ENCODE data around the gene CEACAM8. TPM values are rescaled to one million over a fixed set of nuclear protein-coding genes. Genes with fewer than 3 reads are reported as not detected.

CEACAM8 gene
- total RNA-seq, 1 donor from 2014 or later = not detected

- no peaks in the 10 kb centered on the region for H3K36me3 ChIP-seq (ENCODE audit: insufficient read depth, low read length)
- no peak for FAIRE-seq
- H3K27me3 Mint-ChIP-seq (ENCODE audit: low read depth, unreplicated experiment) = peaks cover 63% of the 10 kb centered on the region
- no peaks in the 10 kb centered on the region for H3K79me2 ChIP-seq (ENCODE audit: insufficient read depth, low read length)
- no peak overlapping the region for H3K9ac ChIP-seq (ENCODE audit: low read length)
- H3K4me1 Mint-ChIP-seq (ENCODE audit: low read depth, unreplicated experiment) = no peaks in the 10 kb centered on the region
- no peak overlapping the region for H2AFZ ChIP-seq (ENCODE audit: low read depth, low read length)
- H3K27me3 ChIP-seq (ENCODE audit: insufficient read depth, low read length) = peaks cover 7% of the 10 kb centered on the region
- H3K27ac ChIP-seq (ENCODE audit: low read depth, low read length) = no peak overlapping the region
- no peaks in the 10 kb centered on the region for H3K36me3 Mint-ChIP-seq (ENCODE audit: low read depth, unreplicated experiment)
- no peaks in the 10 kb centered on the region for H3K9me3 ChIP-seq (ENCODE audit: insufficient read depth, low read depth, low read length)
- H4K20me1 ChIP-seq (ENCODE audit: insufficient read depth, low read length) = no peaks in the 10 kb centered on the region
- peaks cover 2% of the 10 kb centered on the region for H3K9me3 Mint-ChIP-seq (ENCODE audit: unreplicated experiment)
- H3K4me2 ChIP-seq (ENCODE audit: low read length) = no peak overlapping the region
- TF ChIP-seq CTCF (IDR thresholded peaks at IDR 0.05; ENCODE audit: insufficient read depth, low read depth, low read length) = no peak
- no peak for TF ChIP-seq EZH2 (IDR thresholded peaks at IDR 0.05; ENCODE audit: insufficient read depth, low read length)
- H3K4me3 Mint-ChIP-seq (ENCODE audit: unreplicated experiment) = no peak overlapping the region
- H3K4me1 ChIP-seq (ENCODE audit: insufficient read depth, low read length) = no peaks in the 10 kb centered on the region
- no peak overlapping the region for H3K4me3 ChIP-seq (ENCODE audit: insufficient read depth, low read depth, low read length)
- no peak overlapping the region for H3K27ac Mint-ChIP-seq (ENCODE audit: unreplicated experiment)
- DNase-seq (ENCODE audit: low read depth) = no peak
Measured at GRCh38 chr19:42568006-42568405, 26.7 kb downstream of the CEACAM8 start.

GRCh38 chr19:42567567-42567966, 27.2 kb downstream of the CEACAM8 start:
- DNase-seq (ENCODE audit: low read depth) = no peak
- no peak overlapping the region for H3K27ac ChIP-seq (ENCODE audit: low read depth, low read length)
- no peak overlapping the region for H3K4me3 ChIP-seq (ENCODE audit: insufficient read depth, low read depth, low read length)
- H3K4me1 ChIP-seq (ENCODE audit: insufficient read depth, low read length) = no peaks in the 10 kb centered on the region
- H3K79me2 ChIP-seq (ENCODE audit: insufficient read depth, low read length) = no peaks in the 10 kb centered on the region
- Mint-ChIP-seq H3K27ac (ENCODE audit: unreplicated experiment) (no peak overlapping the region), H3K36me3 (ENCODE audit: low read depth, unreplicated experiment) (no peaks in the 10 kb centered on the region), H3K4me1 (ENCODE audit: low read depth, unreplicated experiment) (no peaks in the 10 kb centered on the region), H3K4me3 (ENCODE audit: unreplicated experiment) (no peak overlapping the region), H3K9me3 (ENCODE audit: unreplicated experiment) (peaks cover 2% of the 10 kb centered on the region), H3K27me3 (ENCODE audit: low read depth, unreplicated experiment) (peaks cover 63% of the 10 kb centered on the region)
- FAIRE-seq = no peak
- H3K9me3 ChIP-seq (ENCODE audit: insufficient read depth, low read depth, low read length) = no peaks in the 10 kb centered on the region
- no peaks in the 10 kb centered on the region for H3K36me3 ChIP-seq (ENCODE audit: insufficient read depth, low read length)
- no peak overlapping the region for H2AFZ ChIP-seq (ENCODE audit: low read depth, low read length)
- no peak overlapping the region for H3K9ac ChIP-seq (ENCODE audit: low read length)
- no peaks in the 10 kb centered on the region for H4K20me1 ChIP-seq (ENCODE audit: insufficient read depth, low read length)
- H3K27me3 ChIP-seq (ENCODE audit: insufficient read depth, low read length) = peaks cover 9% of the 10 kb centered on the region
- TF ChIP-seq CTCF (IDR thresholded peaks at IDR 0.05; ENCODE audit: insufficient read depth, low read depth, low read length) = no peak
- no peak for TF ChIP-seq EZH2 (IDR thresholded peaks at IDR 0.05; ENCODE audit: insufficient read depth, low read length)
- no peak overlapping the region for H3K4me2 ChIP-seq (ENCODE audit: low read length)

- H3K4me1 Mint-ChIP-seq (ENCODE audit: low read depth, unreplicated experiment) = no peaks in the 10 kb centered on the region
- no peak overlapping the region for H2AFZ ChIP-seq (ENCODE audit: low read depth, low read length)
- H3K4me3 Mint-ChIP-seq (ENCODE audit: unreplicated experiment) = no peak overlapping the region
- no peaks in the 10 kb centered on the region for H3K79me2 ChIP-seq (ENCODE audit: insufficient read depth, low read length)
- H3K4me3 ChIP-seq (ENCODE audit: insufficient read depth, low read depth, low read length) = no peak overlapping the region
- H3K36me3 Mint-ChIP-seq (ENCODE audit: low read depth, unreplicated experiment) = no peaks in the 10 kb centered on the region
- no peak overlapping the region for H3K4me2 ChIP-seq (ENCODE audit: low read length)
- H3K27me3 ChIP-seq (ENCODE audit: insufficient read depth, low read length) = peaks cover 8% of the 10 kb centered on the region
- peaks cover 76% of the 10 kb centered on the region for H3K27me3 Mint-ChIP-seq (ENCODE audit: low read depth, unreplicated experiment)
- no peaks in the 10 kb centered on the region for H4K20me1 ChIP-seq (ENCODE audit: insufficient read depth, low read length)
- TF ChIP-seq CTCF (IDR thresholded peaks at IDR 0.05; ENCODE audit: insufficient read depth, low read depth, low read length) = peak; percentile 69
- no peak for TF ChIP-seq EZH2 (IDR thresholded peaks at IDR 0.05; ENCODE audit: insufficient read depth, low read length)
- H3K36me3 ChIP-seq (ENCODE audit: insufficient read depth, low read length) = no peaks in the 10 kb centered on the region
- peaks cover 4% of the 10 kb centered on the region for H3K9me3 Mint-ChIP-seq (ENCODE audit: unreplicated experiment)
- H3K27ac Mint-ChIP-seq (ENCODE audit: unreplicated experiment) = no peak overlapping the region
- no peak overlapping the region for H3K9ac ChIP-seq (ENCODE audit: low read length)
- no peaks in the 10 kb centered on the region for H3K4me1 ChIP-seq (ENCODE audit: insufficient read depth, low read length)
- FAIRE-seq = no peak
- H3K27ac ChIP-seq (ENCODE audit: low read depth, low read length) = no peak overlapping the region
- no peaks in the 10 kb centered on the region for H3K9me3 ChIP-seq (ENCODE audit: insufficient read depth, low read depth, low read length)
- peak; percentile 28 for DNase-seq (ENCODE audit: low read depth)
Measured at GRCh38 chr19:42563352-42564210, 31.1 kb downstream of the CEACAM8 start.
